Measurements from ENCODE around the gene SLC45A3.
A peak's percentile ranks its signal among the peaks of the same experiment; 100 is the strongest.
"Not testable (repeated sequence)": the region's sequence is repeated elsewhere in the genome, so short reads cannot be mapped to it uniquely, and the experiment has no call there.

Gene SLC45A3

GRCh38 chr1:205680073-205680851 lies at the start of gene SLC45A3:
Gene SLC45A3 (minus strand): TSS chr1:205680509. CDS start chr1:205664656, 15,853 bp downstream.
- no peak for DNase-seq

- DNase-seq: no peak
Observed at GRCh38 chr1:205726619-205727125, 46.4 kb upstream of the SLC45A3 start.

GRCh38 chr1:205725514-205725913 lies 45.2 kb upstream of the SLC45A3 start:
- no peak for DNase-seq

GRCh38 chr1:205720740-205721139 lies 40.4 kb upstream of the SLC45A3 start:
- not testable (repeated sequence) for DNase-seq

GRCh38 chr1:205719762-205720161 lies 39.5 kb upstream of the SLC45A3 start:
- no peak for DNase-seq

- DNase-seq: no peak
Observed at GRCh38 chr1:205719015-205719414, 38.7 kb upstream of the SLC45A3 start.

GRCh38 chr1:205716371-205717132 lies 36.2 kb upstream of the SLC45A3 start:
- no peak for DNase-seq

GRCh38 chr1:205715628-205716027 lies 35.3 kb upstream of the SLC45A3 start:
- no peak for DNase-seq

- no peak for DNase-seq
Observed at GRCh38 chr1:205714906-205715246, 34.6 kb upstream of the SLC45A3 start.

- no peak for DNase-seq
Observed at GRCh38 chr1:205714190-205714905, 34.0 kb upstream of the SLC45A3 start.

- peak; percentile 94 for DNase-seq
Observed at GRCh38 chr1:205711105-205712048, 31.1 kb upstream of the SLC45A3 start.

GRCh38 chr1:205710201-205711062 lies 30.1 kb upstream of the SLC45A3 start:
- no peak for DNase-seq

- DNase-seq: no peak
Observed at GRCh38 chr1:205709640-205710039, 29.3 kb upstream of the SLC45A3 start.

- no peak for DNase-seq
Observed at GRCh38 chr1:205709059-205709398, 28.7 kb upstream of the SLC45A3 start.

- DNase-seq: no peak
Observed at GRCh38 chr1:205706601-205707502, 26.5 kb upstream of the SLC45A3 start.

- no peak for DNase-seq
Observed at GRCh38 chr1:205704903-205705302, 24.6 kb upstream of the SLC45A3 start.

- no peak for DNase-seq
Observed at GRCh38 chr1:205703072-205703471, 22.8 kb upstream of the SLC45A3 start.

- DNase-seq: no peak
Observed at GRCh38 chr1:205701891-205702290, 21.6 kb upstream of the SLC45A3 start.

GRCh38 chr1:205701420-205701819 lies 21.1 kb upstream of the SLC45A3 start:
- no peak for DNase-seq

GRCh38 chr1:205700865-205701401 lies 20.6 kb upstream of the SLC45A3 start:
- no peak for DNase-seq

Data from amniotic stem cell (primary cell).